HUES48 (cell line): ENCODE results near the gene SYNGR1.
A peak's percentile ranks its signal among the peaks of the same experiment; 100 is the strongest.
"Not testable (repeated sequence)": the region's sequence is repeated elsewhere in the genome, so short reads cannot be mapped to it uniquely, and the experiment has no call there.

Experiments used
- H3K27ac ChIP-seq: one replicate; pipeline ENCODE4 v1.7.0; 2013; ENCODE audit warnings: low read depth, low read length, inconsistent platforms
- H3K27me3 ChIP-seq: 2 replicates; pipeline ENCODE4 v1.6.1; 2013; ENCODE audit warnings: mild to moderate bottlenecking, low read length; ENCODE audit not compliant: control insufficient read depth, insufficient read depth
- H3K36me3 ChIP-seq: 2 replicates; pipeline ENCODE4 v1.6.1; 2013; ENCODE audit warnings: low read length; ENCODE audit not compliant: control insufficient read depth, insufficient read depth
- H3K4me1 ChIP-seq: 2 replicates; pipeline ENCODE4 v1.6.1; 2013; ENCODE audit warnings: mild to moderate bottlenecking, low read length; ENCODE audit not compliant: control insufficient read depth, insufficient read depth
- H3K4me3 ChIP-seq: 2 replicates; pipeline ENCODE4 v1.5.1; 2013; ENCODE audit warnings: mild to moderate bottlenecking, low read depth, low read length
- H3K9ac ChIP-seq: 2 replicates; pipeline ENCODE4 v1.6.1; 2013; ENCODE audit warnings: mild to moderate bottlenecking, low read depth, low read length, moderate library complexity
- H3K9me3 ChIP-seq: 2 replicates; pipeline ENCODE4 v1.6.1; 2013; ENCODE audit warnings: low read length; ENCODE audit not compliant: control insufficient read depth, insufficient read depth

Gene SYNGR1

GRCh38 chr22:39317775-39318506 is 31.9 kb upstream of the SYNGR1 start:
- Histone ChIP-seq H3K27ac (peak overlapping the region; percentile 99), H3K9ac (peak overlapping the region; percentile 98), H3K27me3 (no peaks in the 10 kb centered on the region), H3K4me3 (peak overlapping the region; percentile 95), H3K36me3 (peaks cover 60% of the 10 kb centered on the region), H3K9me3 (no peaks in the 10 kb centered on the region), H3K4me1 (peaks cover 21% of the 10 kb centered on the region)

GRCh38 chr22:39318507-39319283 is 31.1 kb upstream of the SYNGR1 start:
- Histone ChIP-seq H3K4me1 (peaks cover 21% of the 10 kb centered on the region), H3K9me3 (no peaks in the 10 kb centered on the region), H3K4me3 (peak overlapping the region; percentile 95), H3K27ac (peak overlapping the region; percentile 99), H3K27me3 (no peaks in the 10 kb centered on the region), H3K9ac (peak overlapping the region; percentile 98), H3K36me3 (peaks cover 52% of the 10 kb centered on the region)

- Histone ChIP-seq H3K27me3 (no peaks in the 10 kb centered on the region), H3K27ac (peak within 1 kb of the TSS; percentile 99), H3K4me3 (peak within 1 kb of the TSS; percentile 95), H3K9ac (peak within 1 kb of the TSS; percentile 98), H3K9me3 (no peaks in the 10 kb centered on the region), H3K36me3 (peaks cover 44% of the 10 kb centered on the region), H3K4me1 (peaks cover 21% of the 10 kb centered on the region)
These were observed 30.3 kb upstream of the SYNGR1 start, which contains the start of gene RPL3 for GRCh38 chr22:39319284-39320022. TSS of gene RPL3 (minus strand) at chr22:39319623. CDS start at chr22:39319597, 26 bp downstream.

GRCh38 chr22:39320616-39321029 is 29.2 kb upstream of the SYNGR1 start:
- Histone ChIP-seq H3K4me1 (peaks cover 17% of the 10 kb centered on the region), H3K36me3 (peaks cover 33% of the 10 kb centered on the region), H3K27ac (peak overlapping the region; percentile 99)
- H3K9ac ChIP-seq, H3K4me3 ChIP-seq, H3K9me3 ChIP-seq, H3K27me3 ChIP-seq: not testable (repeated sequence)

DNA sequence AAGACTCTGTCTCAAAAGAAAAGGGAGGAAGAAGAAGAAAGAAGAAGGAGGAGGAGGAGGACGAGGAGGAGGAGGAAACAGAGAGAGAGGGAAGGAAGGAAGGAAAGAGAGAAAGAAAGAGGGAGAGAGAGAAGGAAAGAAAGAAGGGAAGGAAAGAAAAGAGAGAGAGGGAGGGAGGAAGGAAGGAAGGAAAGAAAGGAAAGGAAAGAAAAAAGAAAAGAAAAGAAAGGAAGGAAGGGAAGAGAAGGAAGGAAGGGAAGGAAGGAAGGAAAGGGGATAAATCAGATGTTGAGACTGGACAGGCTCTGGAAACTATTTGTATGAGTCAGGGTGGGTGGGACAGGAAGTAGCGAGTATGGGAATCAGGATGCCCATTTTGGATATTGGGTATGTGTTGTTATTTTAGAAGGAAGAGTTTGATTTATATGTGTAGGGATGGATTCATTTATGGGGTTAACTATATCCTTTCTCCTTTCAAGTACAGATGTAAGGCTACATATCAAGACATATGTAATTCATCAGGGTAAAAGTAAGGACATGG is 24.3 kb upstream of the SYNGR1 start:
- Histone ChIP-seq H3K4me3 (no peak overlapping the region), H3K9me3 (no peaks in the 10 kb centered on the region), H3K27ac (no peak overlapping the region), H3K27me3 (no peaks in the 10 kb centered on the region), H3K9ac (no peak overlapping the region), H3K36me3 (no peaks in the 10 kb centered on the region), H3K4me1 (no peaks in the 10 kb centered on the region)

- H3K9ac ChIP-seq: no peak overlapping the region
- H3K27ac ChIP-seq: no peak overlapping the region
- no peaks in the 10 kb centered on the region for H3K27me3 ChIP-seq
- H3K4me3 ChIP-seq: no peak overlapping the region
- H3K36me3 ChIP-seq: no peaks in the 10 kb centered on the region
- no peaks in the 10 kb centered on the region for H3K4me1 ChIP-seq
- no peaks in the 10 kb centered on the region for H3K9me3 ChIP-seq
These were observed 21.6 kb upstream of the SYNGR1 start for GRCh38 chr22:39327995-39328754.

GRCh38 chr22:39330553-39330952 is 19.2 kb upstream of the SYNGR1 start:
- H3K36me3 ChIP-seq, H3K9me3 ChIP-seq, H3K4me3 ChIP-seq, H3K4me1 ChIP-seq, H3K27ac ChIP-seq, H3K9ac ChIP-seq, H3K27me3 ChIP-seq: not testable (repeated sequence)

DNA sequence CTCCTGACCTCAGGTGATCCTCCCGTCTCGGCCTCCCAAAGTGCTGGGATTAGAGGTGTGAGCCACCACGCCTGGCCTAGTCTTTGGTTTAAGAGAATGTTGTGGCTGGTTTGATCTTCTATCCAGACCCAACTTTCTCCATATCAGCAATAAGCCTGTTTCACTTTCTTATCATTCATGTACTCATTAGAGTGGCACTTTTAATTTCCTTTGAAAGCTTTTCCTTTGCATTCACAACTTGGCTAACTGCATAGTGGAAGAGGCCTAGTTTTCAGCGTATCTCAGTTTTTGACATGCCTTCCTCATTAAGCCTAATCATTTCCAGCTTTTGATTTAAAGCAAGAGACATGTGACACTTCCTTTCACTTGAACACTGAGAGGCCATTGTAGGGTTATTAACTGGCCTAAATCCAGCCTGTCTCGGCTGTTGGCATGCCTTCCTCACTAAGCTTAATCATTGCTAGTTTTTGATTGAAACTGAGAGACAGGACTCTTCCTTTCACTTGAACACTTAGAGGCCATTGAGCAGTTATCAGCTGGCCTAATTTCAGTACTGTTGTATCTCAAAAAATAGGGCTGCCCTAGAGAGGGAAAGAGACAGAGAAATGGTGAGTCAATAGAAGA is 17.2 kb upstream of the SYNGR1 start:
- no peaks in the 10 kb centered on the region for H3K9me3 ChIP-seq
- no peak overlapping the region for H3K9ac ChIP-seq

GRCh38 chr22:39336411-39336810 is 13.4 kb upstream of the SYNGR1 start:
- H3K9ac ChIP-seq: no peak overlapping the region

More for the DNA sequence above, 17.2 kb upstream of the SYNGR1 start:
- Histone ChIP-seq H3K27ac (no peak overlapping the region), H3K27me3 (no peaks in the 10 kb centered on the region), H3K4me1 (no peaks in the 10 kb centered on the region), H3K36me3 (no peaks in the 10 kb centered on the region), H3K4me3 (no peak overlapping the region)

DNA sequence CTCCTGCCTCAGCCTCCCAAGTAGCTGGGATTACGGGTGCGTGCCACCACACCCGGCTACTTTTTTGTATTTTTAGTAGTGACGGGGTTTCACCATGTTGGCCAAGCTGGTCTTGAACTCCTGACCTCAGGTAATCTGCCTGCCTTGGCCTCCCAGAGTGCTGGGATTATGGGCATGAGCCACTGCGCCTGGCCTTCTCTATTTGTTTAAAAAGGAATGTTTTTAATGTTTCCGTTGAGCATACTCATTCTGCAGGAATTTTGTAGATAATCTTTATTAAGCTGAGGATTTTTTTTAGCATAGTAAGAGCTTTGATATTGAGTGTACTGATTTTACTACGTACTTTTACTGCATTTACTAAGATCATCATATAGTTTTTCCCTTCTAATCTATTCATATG is 10.0 kb upstream of the SYNGR1 start:
- H3K9me3 ChIP-seq, H3K36me3 ChIP-seq, H3K9ac ChIP-seq, H3K4me1 ChIP-seq, H3K4me3 ChIP-seq, H3K27me3 ChIP-seq, H3K27ac ChIP-seq: not testable (repeated sequence)

More at GRCh38 chr22:39336411-39336810, 13.4 kb upstream of the SYNGR1 start:
- Histone ChIP-seq H3K4me3 (no peak overlapping the region), H3K36me3 (no peaks in the 10 kb centered on the region), H3K4me1 (no peaks in the 10 kb centered on the region; the same call in 1 of the 2 replicates), H3K27me3 (no peaks in the 10 kb centered on the region), H3K9me3 (no peaks in the 10 kb centered on the region), H3K27ac (no peak overlapping the region)
